ENCODE results near the gene NBAS.

Gene NBAS

DNA sequence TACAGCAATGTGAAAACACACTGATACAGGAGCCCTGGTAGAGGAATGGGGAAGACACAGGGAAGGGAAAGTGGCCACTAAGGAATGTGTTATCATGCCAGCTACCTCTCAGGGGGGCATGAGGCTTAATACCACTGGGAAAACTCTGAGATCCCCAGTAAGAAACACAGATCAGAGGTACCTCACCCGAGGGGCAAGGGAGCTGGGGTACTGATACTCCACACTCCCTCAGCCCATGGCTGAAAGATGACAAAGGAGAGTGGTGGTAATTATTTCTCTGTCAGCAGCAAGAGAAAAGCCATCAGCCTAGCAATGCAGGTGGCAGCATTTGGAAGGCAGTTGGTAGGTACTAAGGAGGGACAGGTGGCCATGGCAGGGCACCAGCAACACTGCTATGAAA is 434.8 kb downstream of the NBAS start:
- Mint-ChIP-seq H3K4me3 (no peak overlapping the region), H3K36me3 (ENCODE audit: low read depth) (no peaks in the 10 kb centered on the region), H3K27ac (no peak overlapping the region), H3K4me1 (ENCODE audit: low read depth) (no peaks in the 10 kb centered on the region), H3K9me3 (peaks cover 25% of the 10 kb centered on the region), H3K27me3 (no peaks in the 10 kb centered on the region)
- intact Hi-C loops (cut with micrococcal nuclease) = no loop called here

- H3K36me3 Mint-ChIP-seq (ENCODE audit: low read depth) = no peaks in the 10 kb centered on the region
- no peaks in the 10 kb centered on the region for H3K4me1 Mint-ChIP-seq (ENCODE audit: low read depth)
- H3K9me3 Mint-ChIP-seq = peaks cover 17% of the 10 kb centered on the region
- no peak overlapping the region for H3K27ac Mint-ChIP-seq
- H3K27me3 Mint-ChIP-seq = no peaks in the 10 kb centered on the region
- intact Hi-C loops (cut with micrococcal nuclease) = no loop called here
- no peak overlapping the region for H3K4me3 Mint-ChIP-seq
These were observed 438.2 kb downstream of the NBAS start for GRCh38 chr2:15122915-15123314.

- no peaks in the 10 kb centered on the region for H3K27me3 Mint-ChIP-seq
- peaks cover 18% of the 10 kb centered on the region for H3K4me1 Mint-ChIP-seq (ENCODE audit: low read depth)
- H3K9me3 Mint-ChIP-seq = peaks cover 17% of the 10 kb centered on the region
- no peak overlapping the region for H3K27ac Mint-ChIP-seq
- no peaks in the 10 kb centered on the region for H3K36me3 Mint-ChIP-seq (ENCODE audit: low read depth)
- H3K4me3 Mint-ChIP-seq = no peak overlapping the region
- intact Hi-C loops (cut with micrococcal nuclease) = no loop called here
These were observed 440.5 kb downstream of the NBAS start for GRCh38 chr2:15120631-15121030.

GRCh38 chr2:15119722-15120175 is 441.4 kb downstream of the NBAS start:
- H3K36me3 Mint-ChIP-seq (ENCODE audit: low read depth) = no peaks in the 10 kb centered on the region
- peaks cover 17% of the 10 kb centered on the region for H3K9me3 Mint-ChIP-seq
- no peaks in the 10 kb centered on the region for H3K27me3 Mint-ChIP-seq
- H3K4me1 Mint-ChIP-seq (ENCODE audit: low read depth) = peaks cover 20% of the 10 kb centered on the region
- no peak overlapping the region for H3K4me3 Mint-ChIP-seq
- intact Hi-C loops (cut with micrococcal nuclease) = no loop called here
- no peak overlapping the region for H3K27ac Mint-ChIP-seq

GRCh38 chr2:15117409-15118050 is 443.6 kb downstream of the NBAS start:
- intact Hi-C loops (cut with micrococcal nuclease) = no loop called here
- Mint-ChIP-seq H3K27ac (no peak overlapping the region), H3K4me1 (ENCODE audit: low read depth) (peaks cover 20% of the 10 kb centered on the region), H3K27me3 (no peaks in the 10 kb centered on the region), H3K4me3 (no peak overlapping the region), H3K9me3 (peaks cover 18% of the 10 kb centered on the region), H3K36me3 (ENCODE audit: low read depth) (no peaks in the 10 kb centered on the region)

Data from dendritic cell treated with granulocyte-macrophage colony-stimulating factor and Interleukin-4, amounts not matched to agents 40 ng/mL and 50 ng/mL, for 4 days (primary cell).